BJ (cell line): ENCODE measurements around the gene THAP5. TPM values are rescaled to one million over a fixed set of nuclear protein-coding genes. Genes with fewer than 3 reads are reported as not detected.

ENCODE experiments used
- CTCF ChIA-PET: fragments of 350-600 bp; formaldehyde crosslinking; extraction: SDS; loops from one replicate; lab custom pipeline; 2021; ENCODE audit warnings: antibody characterized with exemption, inconsistent platforms; lab: Yijun Ruan, JAX
- POLR2A ChIA-PET: fragments of 300-600 bp; sonication (Branson Sonifier 250); formaldehyde crosslinking; extraction: SDS; loops from one replicate; lab custom pipeline; 2021; ENCODE audit warnings: antibody characterized with exemption; lab: Charles Lee
- DNase-seq: peaks from one replicate; pipeline ENCODE4 v3.0.0-alpha.2; 2011; ENCODE audit warnings: low read depth
- H3K27me3 ChIP-seq: 2 replicates; pipeline ENCODE4 v1.6.0; 2011; ENCODE audit warnings: low read length; ENCODE audit not compliant: control insufficient read depth, insufficient read depth
- H3K36me3 ChIP-seq: 2 replicates; pipeline ENCODE4 v1.5.1; 2011; ENCODE audit warnings: low read length; ENCODE audit not compliant: control insufficient read depth, insufficient read depth
- H3K4me3 ChIP-seq: 2 replicates; pipeline ENCODE4 v1.5.1; 2011; ENCODE audit warnings: low read depth, mild to moderate bottlenecking, control low read depth, low read length
- CTCF ChIP-seq: IDR thresholded peaks from 2 replicates; pipeline ENCODE4 v1.5.1; 2011; ENCODE audit warnings: low read depth, mild to moderate bottlenecking, control low read depth, inconsistent platforms, low read length, moderate library complexity; ENCODE audit not compliant: insufficient read depth
- polyA minus RNA-seq: library from RNA; depleted of rRNA, polyadenylated mRNA; stranded (reverse); fragments of >200 nt; gene quantifications from 2 replicates; pipeline ENCODE4 v1.2.3, GENCODE V29; 2011; rRNA and poly(A)+ RNA removed
- polyA plus RNA-seq: library from polyadenylated mRNA; depleted of rRNA; stranded (reverse); fragments of >200 nt; gene quantifications from 2 replicates; pipeline ENCODE4 v1.2.3, GENCODE V29; 2011; rRNA removed

The THAP5 gene
- 4.9 and 10.1 TPM in 2 replicates for polyA plus RNA-seq
- polyA minus RNA-seq, result 5.2 and 5.8 TPM in 2 replicates

- Histone ChIP-seq H3K4me3 (peak within 1 kb of the TSS; percentile 94), H3K36me3 (no peaks in the 10 kb centered on the region), H3K27me3 (no peaks in the 10 kb centered on the region)
- ChIA-PET POLR2A (interaction anchor here (0.6 to 1.5 kb wide), 3 partner anchors 12 to 44 kb away, joined by 3 to 7 read pairs (median 4); partner anchors contain the start of gene PNPLA8), CTCF (interaction anchor here (0.8 kb wide), 1 partner anchor 46 kb away, joined by 3 read pairs; no protein-coding TSS in a partner anchor)
- peak; percentile 97 for DNase-seq
- no peak for TF ChIP-seq CTCF
Observed at GRCh38 chr7:108569381-108570145, at the start of gene THAP5, which contains the start of gene DNAJB9. TSS of gene THAP5 (minus strand) at chr7:108569706. CDS start at chr7:108569569, 137 bp downstream. TSS of gene DNAJB9 (plus strand) at chr7:108569874. CDS start at chr7:108571727, 1,853 bp downstream.

- ChIA-PET POLR2A (no interaction called here), CTCF (no interaction called here)
- DNase-seq, result no peak
- Histone ChIP-seq H3K36me3 (no peaks in the 10 kb centered on the region), H3K4me3 (no peak overlapping the region), H3K27me3 (no peaks in the 10 kb centered on the region)
- no peak for TF ChIP-seq CTCF
Observed at GRCh38 chr7:108618056-108618455, 48.5 kb upstream of the THAP5 start.

GRCh38 chr7:108614896-108615295 is 45.4 kb upstream of the THAP5 start:
- H3K4me3 ChIP-seq, result no peak overlapping the region
- no peak for DNase-seq
- POLR2A ChIA-PET, result no interaction called here
- CTCF ChIA-PET, result no interaction called here
- H3K36me3 ChIP-seq, result no peaks in the 10 kb centered on the region
- H3K27me3 ChIP-seq, result no peaks in the 10 kb centered on the region
- TF ChIP-seq CTCF, result no peak

GRCh38 chr7:108613949-108614381 is 44.5 kb upstream of the THAP5 start:
- ChIA-PET POLR2A (no interaction called here), CTCF (interaction anchor here (0.7 to 1.0 kb wide), 3 partner anchors 16 to 22 kb away, joined by 3 to 4 read pairs (median 3); no protein-coding TSS in a partner anchor)

More at GRCh38 chr7:108613949-108614381, 44.5 kb upstream of the THAP5 start:
- no peak overlapping the region for H3K4me3 ChIP-seq
- H3K27me3 ChIP-seq, result no peaks in the 10 kb centered on the region
- DNase-seq, result no peak
- no peaks in the 10 kb centered on the region for H3K36me3 ChIP-seq
- TF ChIP-seq CTCF, result no peak
